Measurements from ENCODE around the gene RAP1GAP2. TPM values are rescaled to one million over a fixed set of nuclear protein-coding genes. Genes with fewer than 3 reads are reported as not detected.
A peak's percentile ranks its signal among the peaks of the same experiment; 100 is the strongest.

RAP1GAP2 gene
- total RNA-seq, 2 donors from 2014 or later: 28.9 to 48.3 TPM

DNA sequence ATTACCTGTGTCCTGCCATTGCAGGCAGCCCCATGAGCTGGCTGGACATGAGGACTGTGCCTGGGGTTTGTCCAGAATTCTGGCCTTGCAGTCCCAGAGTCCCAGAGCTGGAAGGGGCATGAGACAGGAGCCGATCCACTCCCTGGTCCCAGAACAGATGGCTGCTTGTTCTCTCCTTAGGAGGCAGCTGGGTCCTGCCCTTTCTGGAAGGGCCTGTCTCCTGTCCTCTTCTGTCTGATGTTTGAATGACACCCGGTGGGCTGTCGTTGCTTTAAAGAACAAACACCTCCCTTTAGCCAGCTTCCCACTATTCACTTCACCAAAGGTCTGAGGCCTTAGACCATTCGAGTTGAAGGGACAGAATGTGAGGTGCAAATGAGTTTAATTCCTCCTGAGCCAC, 63.8 kb downstream of the RAP1GAP2 start:
- Histone ChIP-seq H3K9me3 (no peaks in the 10 kb centered on the region), H3K27ac (no peak overlapping the region), H3K4me1 (replicated peaks) (no peaks in the 10 kb centered on the region), H3K36me3 (no peaks in the 10 kb centered on the region), H3K27me3 (replicated peaks; ENCODE audit: insufficient read depth) (no peaks in the 10 kb centered on the region), H3K4me3 (no peak overlapping the region)
- DNase-seq (ENCODE audit: low spot score): no peak
- WGBS: 63% methylated on average over 4 of the region's 4 CpGs
- TF ChIP-seq POLR2A (IDR thresholded peaks at IDR 0.05): no peak
- TF ChIP-seq, protein P1, sequence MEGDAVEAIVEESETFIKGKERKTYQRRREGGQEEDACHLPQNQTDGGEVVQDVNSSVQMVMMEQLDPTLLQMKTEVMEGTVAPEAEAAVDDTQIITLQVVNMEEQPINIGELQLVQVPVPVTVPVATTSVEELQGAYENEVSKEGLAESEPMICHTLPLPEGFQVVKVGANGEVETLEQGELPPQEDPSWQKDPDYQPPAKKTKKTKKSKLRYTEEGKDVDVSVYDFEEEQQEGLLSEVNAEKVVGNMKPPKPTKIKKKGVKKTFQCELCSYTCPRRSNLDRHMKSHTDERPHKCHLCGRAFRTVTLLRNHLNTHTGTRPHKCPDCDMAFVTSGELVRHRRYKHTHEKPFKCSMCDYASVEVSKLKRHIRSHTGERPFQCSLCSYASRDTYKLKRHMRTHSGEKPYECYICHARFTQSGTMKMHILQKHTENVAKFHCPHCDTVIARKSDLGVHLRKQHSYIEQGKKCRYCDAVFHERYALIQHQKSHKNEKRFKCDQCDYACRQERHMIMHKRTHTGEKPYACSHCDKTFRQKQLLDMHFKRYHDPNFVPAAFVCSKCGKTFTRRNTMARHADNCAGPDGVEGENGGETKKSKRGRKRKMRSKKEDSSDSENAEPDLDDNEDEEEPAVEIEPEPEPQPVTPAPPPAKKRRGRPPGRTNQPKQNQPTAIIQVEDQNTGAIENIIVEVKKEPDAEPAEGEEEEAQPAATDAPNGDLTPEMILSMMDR (IDR thresholded peaks at IDR 0.05): no peak
- no peak for TF ChIP-seq POLR2AphosphoS5 (IDR thresholded peaks at IDR 0.05)
- intact Hi-C loops (cut with DNase I): no loop called here

DNA sequence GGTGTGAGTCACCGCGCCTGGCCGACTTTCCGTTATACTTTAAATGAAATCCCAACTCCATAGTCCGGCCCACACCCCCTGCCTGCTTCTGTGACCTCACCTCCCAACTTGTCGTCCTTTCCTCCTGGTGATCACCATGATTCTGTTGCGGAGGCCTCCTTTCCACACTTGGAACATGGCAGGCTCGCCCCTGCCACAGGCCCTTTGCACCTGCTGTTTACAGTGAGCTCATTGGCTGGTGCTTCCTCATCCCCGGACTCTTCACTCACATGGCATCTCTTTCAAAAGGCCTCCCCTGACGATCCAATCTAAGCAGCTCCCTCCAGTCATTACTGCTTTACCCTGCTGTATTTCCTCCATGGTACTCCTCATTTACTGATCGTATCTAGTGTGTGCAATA, 64.6 kb downstream of the RAP1GAP2 start:
- intact Hi-C loops (cut with DNase I): no loop called here
- DNase-seq (ENCODE audit: low spot score): no peak
- Histone ChIP-seq H3K4me1 (replicated peaks) (no peaks in the 10 kb centered on the region), H3K27ac (no peak overlapping the region), H3K27me3 (replicated peaks; ENCODE audit: insufficient read depth) (no peaks in the 10 kb centered on the region), H3K9me3 (no peaks in the 10 kb centered on the region), H3K36me3 (no peaks in the 10 kb centered on the region), H3K4me3 (no peak overlapping the region)
- 83% methylated on average over 11 of the region's 11 CpGs for WGBS
- TF ChIP-seq, protein P1 (IDR thresholded peaks at IDR 0.05): no peak
- TF ChIP-seq POLR2A (IDR thresholded peaks at IDR 0.05) (no peak), POLR2AphosphoS5 (IDR thresholded peaks at IDR 0.05) (peak; percentile 33)

DNA sequence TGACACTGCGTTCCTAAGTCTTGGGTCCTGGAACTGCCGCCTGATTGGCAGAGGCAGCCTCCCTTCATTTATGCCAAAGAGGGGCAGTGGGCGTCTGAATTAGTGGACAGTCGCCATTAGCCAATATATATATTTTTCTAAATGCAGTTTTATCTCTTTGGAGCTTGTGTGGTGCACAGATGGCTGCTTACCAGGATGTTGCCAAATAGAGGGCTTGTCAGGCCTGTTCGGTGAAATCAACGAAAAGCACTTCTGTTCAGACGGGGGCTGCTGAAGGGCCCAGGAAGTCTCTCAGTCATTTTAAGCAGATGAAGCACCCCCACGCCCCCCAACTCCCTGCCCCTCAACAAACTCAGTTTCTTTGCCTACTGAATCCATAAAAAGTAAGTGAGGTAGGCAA, 66.0 kb downstream of the RAP1GAP2 start:
- 47% methylated on average over 8 of the region's 8 CpGs for WGBS
- H3K27ac ChIP-seq: no peak overlapping the region
- H3K9me3 ChIP-seq: no peaks in the 10 kb centered on the region
- TF ChIP-seq POLR2AphosphoS5 (IDR thresholded peaks at IDR 0.05): no peak
- H3K27me3 ChIP-seq (replicated peaks; ENCODE audit: insufficient read depth): no peaks in the 10 kb centered on the region
- H3K4me1 ChIP-seq (replicated peaks): no peaks in the 10 kb centered on the region
- no peak overlapping the region for H3K4me3 ChIP-seq
- DNase-seq (ENCODE audit: low spot score): no peak
- intact Hi-C loops (cut with DNase I): no loop called here
- H3K36me3 ChIP-seq: no peaks in the 10 kb centered on the region

DNA sequence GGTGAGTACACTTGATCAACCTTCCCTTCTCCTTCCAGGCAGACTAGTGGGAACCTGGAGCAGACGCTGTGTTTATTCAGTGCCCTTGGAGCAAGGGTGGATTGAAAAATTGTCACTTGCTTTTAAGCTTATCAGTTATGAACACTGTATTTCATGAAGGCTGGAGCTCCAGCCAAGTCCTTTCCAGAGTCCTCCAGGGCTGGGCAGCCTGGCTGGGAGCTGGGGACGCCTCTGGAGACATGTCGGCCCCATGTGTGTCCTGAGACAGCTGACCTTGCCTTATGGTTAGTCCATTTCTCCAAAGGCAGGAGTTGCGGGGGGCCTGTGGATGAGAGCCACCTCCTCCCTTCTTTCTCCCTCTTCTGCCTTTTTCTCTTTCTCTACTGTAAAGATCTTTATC, 67.0 kb downstream of the RAP1GAP2 start:
- intact Hi-C loops (cut with DNase I): no loop called here
- Histone ChIP-seq H3K9me3 (no peaks in the 10 kb centered on the region), H3K27me3 (replicated peaks; ENCODE audit: insufficient read depth) (no peaks in the 10 kb centered on the region), H3K36me3 (no peaks in the 10 kb centered on the region), H3K27ac (no peak overlapping the region), H3K4me1 (replicated peaks) (no peaks in the 10 kb centered on the region), H3K4me3 (no peak overlapping the region)
- WGBS: 93% methylated on average over 4 of the region's 4 CpGs
- TF ChIP-seq POLR2A (IDR thresholded peaks at IDR 0.05) (no peak), POLR2AphosphoS5 (IDR thresholded peaks at IDR 0.05) (no peak)
- TF ChIP-seq, protein P1 (IDR thresholded peaks at IDR 0.05): no peak
- no peak for DNase-seq (ENCODE audit: low spot score)

DNA sequence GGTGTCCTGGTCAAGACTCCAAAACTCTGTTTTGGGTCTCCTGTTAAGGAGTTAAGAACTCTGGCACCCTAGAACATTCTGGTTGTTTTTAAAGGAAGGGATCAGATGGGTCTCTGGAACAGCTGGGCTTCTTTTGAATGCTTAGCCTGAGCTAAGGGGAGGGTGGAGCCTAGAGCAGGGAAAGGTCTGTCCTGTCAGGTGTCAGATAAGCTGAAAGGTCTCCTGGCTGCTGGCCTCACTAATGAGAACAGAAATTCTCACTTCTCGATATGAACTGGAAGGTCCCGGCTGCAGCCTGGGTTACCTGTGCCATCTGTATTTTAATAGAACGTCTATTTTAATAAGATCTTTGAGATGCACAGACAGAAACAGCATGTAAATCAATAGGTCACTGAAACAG, 69.0 kb downstream of the RAP1GAP2 start:
- no peak for DNase-seq (ENCODE audit: low spot score)
- H3K27ac ChIP-seq: no peak overlapping the region
- WGBS: 82% methylated on average over 3 of the region's 3 CpGs
- TF ChIP-seq, protein P1 (IDR thresholded peaks at IDR 0.05): no peak
- TF ChIP-seq POLR2A (IDR thresholded peaks at IDR 0.05) (no peak), POLR2AphosphoS5 (IDR thresholded peaks at IDR 0.05) (no peak)
- no peaks in the 10 kb centered on the region for H3K4me1 ChIP-seq (replicated peaks)
- H3K36me3 ChIP-seq: no peaks in the 10 kb centered on the region
- H3K9me3 ChIP-seq: no peaks in the 10 kb centered on the region
- intact Hi-C loops (cut with DNase I): no loop called here
- H3K4me3 ChIP-seq: no peak overlapping the region
- no peaks in the 10 kb centered on the region for H3K27me3 ChIP-seq (replicated peaks; ENCODE audit: insufficient read depth)
